Ishikawa (cell line): ENCODE results near the gene TCF20.

ENCODE experiments used
- CEBPB ChIP-seq: IDR thresholded peaks from 2 replicates; pipeline ENCODE4 v1.6.1; 2012
- CREB1 ChIP-seq: IDR thresholded peaks from 2 replicates; pipeline ENCODE4 v1.6.1; 2012; ENCODE audit warnings: low read depth
- EGR1 ChIP-seq: IDR thresholded peaks from 2 replicates; pipeline ENCODE4 v1.6.1; 2012
- EP300 ChIP-seq: IDR thresholded peaks from 2 replicates; pipeline ENCODE4 v1.6.1; 2012; ENCODE audit warnings: borderline replicate concordance
- FOXM1 ChIP-seq: IDR thresholded peaks from 2 replicates; pipeline ENCODE4 v1.6.1; 2012; ENCODE audit warnings: low read depth, borderline replicate concordance
- MAX ChIP-seq: IDR thresholded peaks from 2 replicates; pipeline ENCODE4 v1.6.1; 2012
- NFIC ChIP-seq: IDR thresholded peaks from 2 replicates; pipeline ENCODE4 v1.6.1; 2012
- RAD21 ChIP-seq: IDR thresholded peaks from 2 replicates; pipeline ENCODE4 v1.6.1; 2012; ENCODE audit warnings: low read depth
- REST ChIP-seq: IDR thresholded peaks from 2 replicates; pipeline ENCODE4 v1.6.1; 2012; ENCODE audit warnings: low read depth, mild to moderate bottlenecking
- TAF1 ChIP-seq: IDR thresholded peaks from 2 replicates; pipeline ENCODE4 v1.6.1; 2012; ENCODE audit warnings: low read depth, mild to moderate bottlenecking
- TCF12 ChIP-seq: IDR thresholded peaks from 2 replicates; pipeline ENCODE4 v1.6.1; 2012; ENCODE audit warnings: low read depth
- TEAD4 ChIP-seq: IDR thresholded peaks from 2 replicates; pipeline ENCODE4 v1.6.1; 2012
- USF1 ChIP-seq: IDR thresholded peaks from 2 replicates; pipeline ENCODE4 v1.6.1; 2012
- YY1 ChIP-seq: IDR thresholded peaks from 2 replicates; pipeline ENCODE4 v1.6.1; 2012; ENCODE audit warnings: low read depth
- ZBTB7A ChIP-seq: IDR thresholded peaks from 2 replicates; pipeline ENCODE4 v1.6.1; 2012; ENCODE audit warnings: low read depth

The TCF20 gene

GRCh38 chr22:42256220-42256619, 14.2 kb downstream of the TCF20 start:
- TF ChIP-seq RAD21, result no peak
- no peak for TF ChIP-seq TAF1
- TF ChIP-seq CEBPB, result no peak
- no peak for TF ChIP-seq ZBTB7A
- no peak for TF ChIP-seq USF1

GRCh38 chr22:42249831-42250230, 20.6 kb downstream of the TCF20 start:
- TF ChIP-seq TAF1 (no peak), EGR1 (no peak), REST (no peak), FOXM1 (no peak), MAX (no peak), CEBPB (no peak), EP300 (no peak), USF1 (no peak), RAD21 (no peak), TCF12 (no peak), CREB1 (no peak)

- TF ChIP-seq TAF1 (no peak), USF1 (no peak), EGR1 (no peak), ZBTB7A (no peak), CREB1 (no peak), YY1 (no peak), RAD21 (no peak), TEAD4 (no peak), TCF12 (no peak), NFIC (no peak), EP300 (no peak), REST (no peak), FOXM1 (no peak), CEBPB (no peak), MAX (no peak)
These were observed 21.5 kb downstream of the TCF20 start for GRCh38 chr22:42248995-42249394.

GRCh38 chr22:42247596-42247995, 22.9 kb downstream of the TCF20 start:
- TF ChIP-seq ZBTB7A (no peak), YY1 (no peak), EP300 (no peak), EGR1 (no peak), REST (no peak), MAX (no peak), CEBPB (no peak), FOXM1 (no peak), TEAD4 (no peak), TCF12 (no peak), NFIC (no peak), CREB1 (no peak), USF1 (no peak), RAD21 (no peak), TAF1 (no peak)
